ENCODE measurements around the gene AKAP6.

Gene AKAP6

DNA sequence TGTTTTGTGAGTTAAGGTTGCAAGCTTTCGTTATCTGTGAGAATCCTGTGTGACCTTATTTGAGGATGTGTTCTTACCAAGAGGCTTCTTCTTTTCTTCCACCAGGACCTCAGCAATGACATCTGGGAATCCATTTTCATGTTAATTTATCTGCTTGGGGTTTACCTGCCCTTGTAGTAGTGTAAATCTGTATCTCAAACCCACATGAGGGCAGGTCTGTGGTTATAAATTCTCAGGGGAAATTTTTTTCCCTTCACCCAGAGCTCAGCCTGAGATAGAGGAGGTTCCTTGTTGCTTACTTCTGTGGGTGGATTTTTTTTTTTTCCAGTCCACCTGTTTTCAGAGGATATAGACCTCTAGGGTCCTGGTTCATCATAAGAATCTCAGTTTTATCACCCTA is 70.8 kb downstream of the AKAP6 start:
- Mint-ChIP-seq H3K36me3 (ENCODE audit: low read depth) (no peaks in the 10 kb centered on the region), H3K27ac (no peak overlapping the region), H3K9me3 (no peaks in the 10 kb centered on the region), H3K4me1 (peaks cover 20% of the 10 kb centered on the region), H3K4me3 (no peak overlapping the region), H3K27me3 (ENCODE audit: low read depth) (peaks cover 6% of the 10 kb centered on the region)
- TF ChIP-seq, protein P1, sequence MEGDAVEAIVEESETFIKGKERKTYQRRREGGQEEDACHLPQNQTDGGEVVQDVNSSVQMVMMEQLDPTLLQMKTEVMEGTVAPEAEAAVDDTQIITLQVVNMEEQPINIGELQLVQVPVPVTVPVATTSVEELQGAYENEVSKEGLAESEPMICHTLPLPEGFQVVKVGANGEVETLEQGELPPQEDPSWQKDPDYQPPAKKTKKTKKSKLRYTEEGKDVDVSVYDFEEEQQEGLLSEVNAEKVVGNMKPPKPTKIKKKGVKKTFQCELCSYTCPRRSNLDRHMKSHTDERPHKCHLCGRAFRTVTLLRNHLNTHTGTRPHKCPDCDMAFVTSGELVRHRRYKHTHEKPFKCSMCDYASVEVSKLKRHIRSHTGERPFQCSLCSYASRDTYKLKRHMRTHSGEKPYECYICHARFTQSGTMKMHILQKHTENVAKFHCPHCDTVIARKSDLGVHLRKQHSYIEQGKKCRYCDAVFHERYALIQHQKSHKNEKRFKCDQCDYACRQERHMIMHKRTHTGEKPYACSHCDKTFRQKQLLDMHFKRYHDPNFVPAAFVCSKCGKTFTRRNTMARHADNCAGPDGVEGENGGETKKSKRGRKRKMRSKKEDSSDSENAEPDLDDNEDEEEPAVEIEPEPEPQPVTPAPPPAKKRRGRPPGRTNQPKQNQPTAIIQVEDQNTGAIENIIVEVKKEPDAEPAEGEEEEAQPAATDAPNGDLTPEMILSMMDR (IDR thresholded peaks at IDR 0.05; ENCODE audit: unreplicated experiment in 3 of 3), result no peak

DNA sequence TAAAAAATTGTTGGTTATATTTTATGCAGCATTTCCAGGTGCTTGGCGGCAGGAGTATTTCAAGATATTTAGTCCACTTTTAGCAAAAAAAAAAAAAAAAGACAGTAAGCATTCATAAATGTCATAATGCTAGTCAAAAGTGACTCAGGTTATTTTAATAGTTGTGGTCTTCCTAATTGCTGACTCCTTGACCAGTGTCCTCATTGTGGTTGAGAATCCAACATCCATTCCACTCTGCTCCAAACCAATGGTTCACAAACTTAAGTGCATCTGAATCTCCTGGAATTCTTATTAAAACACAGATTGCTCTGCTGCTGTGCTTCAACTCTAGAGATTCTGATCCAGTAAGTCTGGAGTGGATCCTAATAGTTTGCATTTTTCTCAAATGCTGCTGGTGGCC is 71.4 kb downstream of the AKAP6 start:
- TF ChIP-seq, protein P1 (IDR thresholded peaks at IDR 0.05; ENCODE audit: unreplicated experiment in 3 of 3), result no peak
- no peak overlapping the region for H3K4me3 Mint-ChIP-seq
- H3K4me1 Mint-ChIP-seq, result peaks cover 25% of the 10 kb centered on the region
- H3K9me3 Mint-ChIP-seq, result no peaks in the 10 kb centered on the region
- H3K27me3 Mint-ChIP-seq (ENCODE audit: low read depth), result peaks cover 3% of the 10 kb centered on the region
- no peaks in the 10 kb centered on the region for H3K36me3 Mint-ChIP-seq (ENCODE audit: low read depth)
- H3K27ac Mint-ChIP-seq, result no peak overlapping the region

DNA sequence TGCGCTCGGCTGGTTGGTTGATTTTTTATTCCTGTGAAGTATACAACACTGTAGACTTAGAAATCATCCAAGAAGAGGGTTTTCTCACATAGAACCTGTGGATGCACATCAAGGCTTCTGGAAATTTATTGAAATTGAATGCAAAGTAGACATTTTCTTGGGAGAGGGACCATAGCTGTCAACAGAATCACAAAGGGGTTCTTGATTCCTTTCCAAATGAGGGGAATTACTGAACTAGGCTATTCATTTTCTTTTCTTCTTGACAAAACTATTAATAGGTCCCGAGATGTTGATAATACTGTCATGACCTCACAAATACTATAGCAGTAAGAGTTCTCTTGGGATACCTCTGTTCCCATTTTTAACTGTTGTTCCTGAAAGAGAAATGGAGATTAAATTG is 73.9 kb downstream of the AKAP6 start:
- Mint-ChIP-seq H3K27me3 (ENCODE audit: low read depth) (peaks cover 6% of the 10 kb centered on the region), H3K36me3 (ENCODE audit: low read depth) (no peaks in the 10 kb centered on the region), H3K4me1 (peaks cover 36% of the 10 kb centered on the region), H3K9me3 (no peaks in the 10 kb centered on the region), H3K27ac (no peak overlapping the region), H3K4me3 (no peak overlapping the region)
- TF ChIP-seq, protein P1 (IDR thresholded peaks at IDR 0.05; ENCODE audit: unreplicated experiment in 3 of 3), result no peak

DNA sequence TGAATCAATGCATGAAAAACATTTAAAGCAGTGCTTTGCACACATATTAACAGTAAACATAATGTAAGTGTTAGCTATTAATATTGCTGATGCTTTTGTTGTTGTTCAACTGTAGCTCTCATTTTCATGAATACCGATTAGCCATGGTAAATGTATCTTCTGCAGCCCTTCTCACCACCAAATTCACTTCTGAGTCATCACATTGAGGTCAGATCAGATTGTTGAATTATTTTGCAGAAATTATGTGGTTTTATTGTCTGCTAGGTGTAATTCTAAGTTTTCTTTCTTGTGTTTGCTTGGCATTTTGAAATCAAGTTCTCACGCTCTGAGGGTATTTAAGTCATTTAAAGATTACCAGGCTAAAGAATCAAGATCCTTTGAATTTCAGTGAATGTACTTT is 74.6 kb downstream of the AKAP6 start:
- TF ChIP-seq, protein P1 (IDR thresholded peaks at IDR 0.05; ENCODE audit: unreplicated experiment in 3 of 3), result no peak

DNA sequence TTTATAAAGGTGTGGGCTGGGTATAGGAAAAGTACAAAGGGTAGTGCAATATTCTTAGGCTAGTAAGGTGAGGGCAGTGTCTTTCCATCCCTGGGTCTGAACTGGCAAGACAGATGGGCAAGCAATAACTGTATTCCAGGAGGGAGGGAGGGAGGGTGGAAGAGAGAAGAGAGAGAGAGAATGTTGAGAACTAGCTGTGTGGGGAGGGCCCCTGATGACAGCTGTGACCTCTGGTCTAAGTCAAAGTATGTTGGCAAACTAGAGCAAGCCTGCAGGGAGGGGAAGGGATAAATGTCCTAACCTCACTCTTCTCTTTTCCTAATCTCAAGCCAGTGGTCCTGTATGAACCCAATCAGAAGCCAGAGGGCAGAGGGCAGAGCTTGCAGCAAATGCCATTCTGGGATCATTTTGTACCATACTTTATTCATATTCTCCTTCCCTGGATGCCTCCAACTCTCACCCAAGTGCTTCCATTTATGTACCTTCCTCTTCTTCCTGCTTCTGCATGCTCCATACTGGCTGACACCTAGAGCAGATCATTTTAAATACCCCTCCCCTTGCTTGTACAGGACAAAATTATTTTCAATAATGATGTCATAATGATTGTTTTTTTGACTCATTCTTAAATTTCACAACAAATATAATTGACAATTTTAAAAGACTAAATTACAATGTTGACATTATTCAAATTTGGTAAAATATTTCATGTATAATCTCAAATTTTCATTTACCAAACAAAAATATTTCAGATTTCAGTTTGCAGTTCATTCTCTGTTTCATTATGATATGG is 75.9 kb downstream of the AKAP6 start:
- Mint-ChIP-seq H3K27me3 (ENCODE audit: low read depth) (peaks cover 8% of the 10 kb centered on the region), H3K4me1 (peaks cover 34% of the 10 kb centered on the region), H3K36me3 (ENCODE audit: low read depth) (no peaks in the 10 kb centered on the region), H3K4me3 (no peak overlapping the region), H3K27ac (no peak overlapping the region), H3K9me3 (no peaks in the 10 kb centered on the region)
- TF ChIP-seq, protein P1 (IDR thresholded peaks at IDR 0.05; ENCODE audit: unreplicated experiment in 3 of 3), result no peak

More for the DNA sequence above, 74.6 kb downstream of the AKAP6 start:
- Mint-ChIP-seq H3K27me3 (ENCODE audit: low read depth) (peaks cover 8% of the 10 kb centered on the region), H3K36me3 (ENCODE audit: low read depth) (no peaks in the 10 kb centered on the region), H3K9me3 (no peaks in the 10 kb centered on the region), H3K27ac (no peak overlapping the region), H3K4me1 (peaks cover 39% of the 10 kb centered on the region), H3K4me3 (no peak overlapping the region)

DNA sequence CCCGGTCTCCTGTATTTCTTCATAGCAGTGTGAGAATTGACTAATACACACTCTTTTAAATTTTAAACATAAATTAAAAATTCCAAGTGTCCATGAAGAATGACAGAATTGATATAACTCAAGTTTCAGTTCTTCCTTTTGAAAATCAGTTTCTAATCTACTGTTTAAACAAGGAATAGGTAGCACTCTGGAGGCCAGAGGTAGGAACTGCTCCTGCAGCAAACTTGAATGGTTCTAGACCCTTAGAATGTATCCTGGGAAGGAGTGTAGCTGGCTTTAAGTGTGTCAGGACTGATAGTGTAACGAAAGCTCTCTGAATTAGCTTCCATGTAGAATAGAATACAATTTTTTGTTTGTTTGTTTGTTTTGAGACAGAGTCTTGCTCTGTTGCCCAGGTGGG is 76.8 kb downstream of the AKAP6 start:
- no peaks in the 10 kb centered on the region for H3K36me3 Mint-ChIP-seq (ENCODE audit: low read depth)
- H3K9me3 Mint-ChIP-seq, result no peaks in the 10 kb centered on the region
- no peak overlapping the region for H3K27ac Mint-ChIP-seq
- H3K4me3 Mint-ChIP-seq, result no peak overlapping the region
- TF ChIP-seq, protein P1 (IDR thresholded peaks at IDR 0.05; ENCODE audit: unreplicated experiment in 3 of 3), result no peak
- peaks cover 12% of the 10 kb centered on the region for H3K27me3 Mint-ChIP-seq (ENCODE audit: low read depth)
- peaks cover 34% of the 10 kb centered on the region for H3K4me1 Mint-ChIP-seq
